HFF-Myc (cell line): Measurements from ENCODE around the gene MIAT.
A peak's percentile ranks its signal among the peaks of the same experiment; 100 is the strongest.
"Not testable (repeated sequence)": the region's sequence is repeated elsewhere in the genome, so short reads cannot be mapped to it uniquely, and the experiment has no call there.

Source experiments
- DNase-seq: peaks from one replicate; pipeline ENCODE4 v3.0.0-alpha.2; 2011; ENCODE audit warnings: low read depth; ENCODE audit errors: extremely low read depth
- H3K4me3 ChIP-seq: replicated peaks from 2 replicates; pipeline ENCODE4 v1.5.1; 2011; ENCODE audit warnings: low read depth, mild to moderate bottlenecking, control low read depth, low read length
- TF ChIP-seq, protein P1 (sequence below): IDR thresholded peaks from 2 replicates; pipeline ENCODE4 v1.5.1; 2012; ENCODE audit warnings: mild to moderate bottlenecking, low read depth, low read length, control low read depth; ENCODE audit errors: missing control alignments

The MIAT gene

GRCh38 chr22:26702906-26703830, 45.8 kb downstream of the MIAT start:
- TF ChIP-seq, protein P1, sequence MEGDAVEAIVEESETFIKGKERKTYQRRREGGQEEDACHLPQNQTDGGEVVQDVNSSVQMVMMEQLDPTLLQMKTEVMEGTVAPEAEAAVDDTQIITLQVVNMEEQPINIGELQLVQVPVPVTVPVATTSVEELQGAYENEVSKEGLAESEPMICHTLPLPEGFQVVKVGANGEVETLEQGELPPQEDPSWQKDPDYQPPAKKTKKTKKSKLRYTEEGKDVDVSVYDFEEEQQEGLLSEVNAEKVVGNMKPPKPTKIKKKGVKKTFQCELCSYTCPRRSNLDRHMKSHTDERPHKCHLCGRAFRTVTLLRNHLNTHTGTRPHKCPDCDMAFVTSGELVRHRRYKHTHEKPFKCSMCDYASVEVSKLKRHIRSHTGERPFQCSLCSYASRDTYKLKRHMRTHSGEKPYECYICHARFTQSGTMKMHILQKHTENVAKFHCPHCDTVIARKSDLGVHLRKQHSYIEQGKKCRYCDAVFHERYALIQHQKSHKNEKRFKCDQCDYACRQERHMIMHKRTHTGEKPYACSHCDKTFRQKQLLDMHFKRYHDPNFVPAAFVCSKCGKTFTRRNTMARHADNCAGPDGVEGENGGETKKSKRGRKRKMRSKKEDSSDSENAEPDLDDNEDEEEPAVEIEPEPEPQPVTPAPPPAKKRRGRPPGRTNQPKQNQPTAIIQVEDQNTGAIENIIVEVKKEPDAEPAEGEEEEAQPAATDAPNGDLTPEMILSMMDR = no peak
- H3K4me3 ChIP-seq = no peak overlapping the region
- DNase-seq = no peak

DNA sequence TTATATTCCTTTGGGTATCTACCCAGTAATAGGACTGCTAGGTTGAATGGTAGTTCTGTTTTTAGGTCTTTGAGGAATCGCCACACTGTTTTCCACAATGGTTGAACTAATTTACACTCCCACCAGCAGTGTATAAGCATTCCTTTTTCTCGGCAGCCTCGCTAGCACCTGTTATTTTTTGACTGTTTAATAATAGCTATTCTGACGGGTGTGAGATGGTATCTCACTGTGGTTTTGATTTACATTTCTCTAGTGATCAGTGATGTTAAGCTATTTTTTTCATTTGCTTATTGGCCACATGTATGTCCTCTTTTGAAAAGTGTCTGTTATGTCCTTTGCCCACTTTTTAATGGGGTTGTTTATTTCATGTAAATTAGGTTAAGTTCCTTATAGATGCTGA, 48.0 kb downstream of the MIAT start:
- not testable (repeated sequence) for H3K4me3 ChIP-seq, DNase-seq

DNA sequence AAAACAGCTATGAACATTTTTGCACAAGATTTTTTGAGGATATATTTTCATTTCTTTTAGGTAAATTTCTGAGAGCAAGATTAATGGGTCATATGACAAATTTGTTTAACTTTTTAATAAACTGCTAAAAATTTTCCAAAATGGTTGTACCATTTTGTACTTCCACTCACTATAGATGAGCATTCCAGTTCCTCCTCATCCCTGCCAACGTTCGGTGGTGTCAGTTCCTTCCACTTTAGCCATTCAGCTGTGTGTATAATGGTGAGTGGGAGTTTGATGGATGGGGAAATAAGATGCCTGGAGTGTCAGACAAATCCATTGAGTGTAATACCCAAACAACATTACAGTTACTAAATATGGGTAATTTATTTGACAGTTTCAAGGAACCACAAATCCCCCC, 49.7 kb downstream of the MIAT start:
- no peak for DNase-seq
- TF ChIP-seq, protein P1 = no peak
- no peak overlapping the region for H3K4me3 ChIP-seq

GRCh38 chr22:26707581-26707980, 50.2 kb downstream of the MIAT start:
- no peak overlapping the region for H3K4me3 ChIP-seq
- no peak for DNase-seq
- TF ChIP-seq, protein P1 = no peak

- DNase-seq = no peak
- no peak overlapping the region for H3K4me3 ChIP-seq
- TF ChIP-seq, protein P1 = no peak
Measured at GRCh38 chr22:26708256-26709009, 51.0 kb downstream of the MIAT start.

DNA sequence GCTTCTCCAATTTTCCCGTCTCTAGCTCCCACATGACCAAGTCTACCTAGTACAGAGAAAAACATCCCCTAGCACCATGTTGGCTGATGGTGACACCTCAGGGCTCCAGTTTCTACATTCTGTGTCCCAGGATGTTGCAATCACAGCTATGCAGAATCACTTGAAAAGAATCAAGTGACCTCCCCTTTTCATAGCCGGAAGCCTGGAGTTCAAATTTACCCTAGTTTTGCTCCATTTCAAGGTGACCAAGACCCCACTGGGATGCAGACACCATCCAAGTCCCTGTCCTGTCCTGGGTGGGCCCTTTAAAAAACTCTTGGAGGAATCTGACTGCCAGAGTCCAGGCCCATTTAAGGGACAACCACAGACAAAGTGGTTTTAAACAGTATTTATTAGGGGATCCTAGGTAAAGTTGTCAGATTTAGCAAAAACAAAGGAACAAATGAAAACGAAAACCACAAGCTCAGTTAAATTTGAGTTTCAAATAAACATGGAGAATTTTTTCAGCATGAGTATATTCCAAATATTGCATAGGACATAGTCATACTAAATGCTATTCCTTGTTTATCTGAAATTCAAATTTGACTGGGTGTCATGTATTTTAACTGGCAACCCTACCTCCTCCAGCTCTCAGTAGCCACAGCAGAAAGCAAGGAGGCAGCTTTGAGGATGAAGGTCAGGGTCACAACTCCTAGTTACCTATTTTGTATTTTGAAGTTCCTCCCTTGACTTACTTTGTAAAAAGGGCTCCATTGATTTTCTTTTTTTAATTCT, 52.4 kb downstream of the MIAT start:
- H3K4me3 ChIP-seq = no peak overlapping the region
- TF ChIP-seq, protein P1 = no peak
- DNase-seq = peak; percentile 19
